Esophagus muscularis mucosa (tissue), 4 donors: Measurements from ENCODE around the gene HSD11B2. TPM values are rescaled to one million over a fixed set of nuclear protein-coding genes. Genes with fewer than 3 reads are reported as not detected.
A peak's percentile ranks its signal among the peaks of the same experiment; 100 is the strongest.

Source experiments
- DNase-seq: peaks from one replicate; pipeline ENCODE4 v3.0.0-alpha.2; 2017; ENCODE audit errors: extremely low spot score
- H3K27ac ChIP-seq, 4 donors: fragments of 200-600 bp; sonication (generic); replicated peaks in 1 of 4; 1 replicate in 3 of 4; 2 replicates in 1 of 4; pipeline ENCODE4 v1.5.1; 2016 to 2019; ENCODE audit warnings: mild to moderate bottlenecking in 1 of 4
- H3K27me3 ChIP-seq, 4 donors: fragments of 200-600 bp; sonication (generic); one replicate each; pipeline versions ENCODE4 v1.5.1 to v1.6.0; 2016 to 2019
- H3K36me3 ChIP-seq, 4 donors: fragments of 200-600 bp; sonication (generic); one replicate each; pipeline ENCODE4 v1.5.1; 2016 to 2019
- H3K4me1 ChIP-seq, 4 donors: fragments of 200-600 bp; sonication (generic); one replicate each; pipeline ENCODE4 v1.5.1; 2016 to 2019
- H3K4me3 ChIP-seq, 4 donors: fragments of 200-600 bp; sonication (generic); 1 replicate in 2 of 4; 2 replicates in 2 of 4; pipeline ENCODE4 v1.5.1; 2016 to 2019; ENCODE audit warnings: mild to moderate bottlenecking in 4 of 4, moderate library complexity in 1 of 4
- H3K9me3 ChIP-seq, 4 donors: fragments of 200-600 bp; sonication (generic); 1 replicate in 3 of 4; 2 replicates in 1 of 4; pipeline ENCODE4 v1.5.1; 2016 to 2019
- EP300 ChIP-seq: sonication (generic); formaldehyde crosslinking; IDR thresholded peaks from one replicate; pipeline ENCODE4 v1.6.1; 2017; ENCODE audit warnings: antibody characterized with exemption
- POLR2A ChIP-seq: fragments of 450-650 bp; IDR thresholded peaks from one replicate; pipeline ENCODE4 v1.6.1; 2017; ENCODE audit warnings: antibody characterized with exemption, moderate library complexity, mild to moderate bottlenecking, low read depth
- POLR2AphosphoS5 ChIP-seq, 2 donors: sonication (generic); formaldehyde crosslinking; IDR thresholded peaks; one replicate each; pipeline ENCODE4 v1.6.1; 2017; ENCODE audit warnings: antibody characterized with exemption in 2 of 2
- WGBS: methylation state at CpG from one replicate; pipeline ENCODE4 v1.1.5; 2018; 5-methylcytosine and 5-hydroxymethylcytosine counted together
- intact Hi-C: fragments of 100-400 bp; cut with DNase I; formaldehyde crosslinking; loops from one replicate; pipeline ENCODE4 v1.15.1; 2023
- total RNA-seq, 4 donors: library from RNA; depleted of rRNA; stranded (reverse); fragments of >200 nt; gene quantifications; one replicate each; pipeline versions ENCODE4 v1.1.0 to v1.2.1, GENCODE V29; 2016
- TF ChIP-seq, protein P1 (sequence below), 3 experiments: fragments of 200-600 bp in 2 of 3; fragments of 450-650 bp in 1 of 3; sonication (generic) in 2 of 3; IDR thresholded peaks; one replicate each; pipeline ENCODE4 v1.5.1; 2017 to 2019; ENCODE audit warnings: antibody characterized with exemption in 3 of 3, mild to moderate bottlenecking in 2 of 3, moderate library complexity in 1 of 3

Gene HSD11B2
- total RNA-seq, 4 donors from 2014 or later = 0.42 to 2.2 (median 1.1) TPM; not detected in 1

DNA sequence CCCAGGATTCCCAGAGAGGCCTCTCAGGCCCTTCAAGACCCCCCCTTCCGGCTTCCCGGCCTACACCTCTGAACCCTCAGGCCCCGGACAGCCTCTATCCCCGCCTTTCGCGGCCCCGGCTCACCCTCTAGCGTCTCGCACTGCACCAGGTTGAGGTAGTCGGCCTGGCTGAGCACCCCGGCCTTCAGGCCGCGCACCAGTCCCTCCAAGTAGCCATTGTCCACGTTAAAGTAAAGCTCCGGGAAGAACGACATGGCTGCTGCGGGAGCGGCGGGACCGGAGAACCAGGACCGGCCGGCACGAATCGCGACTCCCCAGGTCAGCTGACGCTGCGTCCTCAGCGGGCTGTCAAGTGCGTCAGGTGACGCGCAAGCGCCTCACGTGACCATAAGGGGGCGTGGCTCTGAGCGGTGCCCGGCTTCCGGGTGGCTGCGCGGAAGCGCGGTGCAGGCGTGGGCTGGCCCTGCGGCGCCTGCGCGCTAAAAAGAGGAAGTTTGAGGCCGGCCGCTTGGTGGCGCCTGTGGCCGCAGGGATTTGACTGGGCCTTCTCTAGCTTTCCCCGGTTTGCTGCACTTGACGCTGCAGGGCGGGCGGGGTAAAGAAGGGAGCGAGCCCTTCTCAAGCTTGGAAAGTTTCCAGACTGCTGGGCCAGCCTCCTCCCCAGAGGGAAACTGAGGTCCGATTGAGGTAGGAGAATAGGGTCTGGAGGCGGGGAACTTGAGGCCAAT is 50.1 kb downstream of the HSD11B2 start, which contains the start of gene ATP6V0D1:
Gene ATP6V0D1, minus strand, starts transcription at position 325 of the 728 bp plus-strand sequence. Its CDS starts 71 bp downstream, at position 254.
- Histone ChIP-seq H3K4me1 (peaks cover 38 to 65% (median 61%) of the 10 kb centered on the region in 4 donors), H3K27me3 (no peaks in the 10 kb centered on the region), H3K9me3 (no peaks in the 10 kb centered on the region), H3K4me3 (peak within 1 kb of the TSS; percentile 85 to 97 (median 90)), H3K27ac (peak within 1 kb of the TSS; percentile 92 to 97 (median 95)), H3K36me3 (peaks cover 0 to 17% (median 16%) of the 10 kb centered on the region in 4 donors)
- WGBS = under 1% methylated on average over 19 of the region's 57 CpGs
- TF ChIP-seq POLR2A = peak; percentile 57
- no peak for TF ChIP-seq EP300
- TF ChIP-seq, protein P1, sequence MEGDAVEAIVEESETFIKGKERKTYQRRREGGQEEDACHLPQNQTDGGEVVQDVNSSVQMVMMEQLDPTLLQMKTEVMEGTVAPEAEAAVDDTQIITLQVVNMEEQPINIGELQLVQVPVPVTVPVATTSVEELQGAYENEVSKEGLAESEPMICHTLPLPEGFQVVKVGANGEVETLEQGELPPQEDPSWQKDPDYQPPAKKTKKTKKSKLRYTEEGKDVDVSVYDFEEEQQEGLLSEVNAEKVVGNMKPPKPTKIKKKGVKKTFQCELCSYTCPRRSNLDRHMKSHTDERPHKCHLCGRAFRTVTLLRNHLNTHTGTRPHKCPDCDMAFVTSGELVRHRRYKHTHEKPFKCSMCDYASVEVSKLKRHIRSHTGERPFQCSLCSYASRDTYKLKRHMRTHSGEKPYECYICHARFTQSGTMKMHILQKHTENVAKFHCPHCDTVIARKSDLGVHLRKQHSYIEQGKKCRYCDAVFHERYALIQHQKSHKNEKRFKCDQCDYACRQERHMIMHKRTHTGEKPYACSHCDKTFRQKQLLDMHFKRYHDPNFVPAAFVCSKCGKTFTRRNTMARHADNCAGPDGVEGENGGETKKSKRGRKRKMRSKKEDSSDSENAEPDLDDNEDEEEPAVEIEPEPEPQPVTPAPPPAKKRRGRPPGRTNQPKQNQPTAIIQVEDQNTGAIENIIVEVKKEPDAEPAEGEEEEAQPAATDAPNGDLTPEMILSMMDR (IDR thresholded peaks at IDR 0.05) = peak; percentile 90 to 96 (median 92)
- TF ChIP-seq POLR2AphosphoS5 (IDR thresholded peaks at IDR 0.05) = peak; percentile 96 to 99
- DNase-seq = peak; percentile 100
- intact Hi-C loops = loop anchor here (5.0 kb wide), 1 partner anchor 36 kb away; no protein-coding TSS in a partner anchor

DNA sequence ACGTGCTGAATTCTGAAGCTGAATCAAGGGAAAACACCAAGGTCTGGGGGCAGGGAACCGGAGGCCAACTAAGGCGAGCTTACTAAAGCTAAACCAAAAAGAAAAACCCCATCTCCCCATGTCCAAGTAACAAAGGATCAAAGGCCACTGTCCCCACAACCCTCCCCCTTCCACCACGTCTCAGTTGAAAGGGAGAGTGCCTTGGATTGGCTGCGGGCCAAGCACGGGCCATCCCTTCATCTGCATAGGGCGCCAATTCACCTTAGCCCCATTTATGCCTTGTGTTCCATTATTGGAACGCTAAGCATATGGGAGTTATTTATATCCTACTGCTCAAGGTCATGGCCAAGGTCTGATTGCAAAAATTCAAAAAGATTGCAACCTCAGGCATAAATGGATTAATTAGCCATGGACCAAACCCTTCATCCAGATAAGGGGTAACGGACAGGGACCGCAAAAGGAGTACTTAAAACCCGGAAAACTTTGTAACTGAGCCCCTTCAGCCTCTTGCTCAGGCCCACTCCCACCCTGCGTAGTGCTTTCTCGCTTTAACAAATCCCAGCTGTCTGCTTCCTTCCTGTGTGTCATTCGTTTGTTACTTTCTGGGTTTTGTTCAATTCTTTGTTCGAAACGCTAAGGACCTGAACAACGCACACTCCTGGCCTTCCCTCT is 50.8 kb downstream of the HSD11B2 start:
- 16% methylated on average over 17 of the region's 17 CpGs for WGBS
- TF ChIP-seq EP300 = no peak
- TF ChIP-seq, protein P1 (IDR thresholded peaks at IDR 0.05) = no peak
- TF ChIP-seq POLR2A = no peak
- TF ChIP-seq POLR2AphosphoS5 (IDR thresholded peaks at IDR 0.05) = no peak
- Histone ChIP-seq H3K4me1 (peaks cover 32 to 58% (median 54%) of the 10 kb centered on the region in 4 donors), H3K27ac (peak overlapping the region; percentile 92 to 97 (median 95)), H3K9me3 (no peaks in the 10 kb centered on the region), H3K36me3 (peaks cover 0 to 17% (median 16%) of the 10 kb centered on the region in 4 donors), H3K27me3 (no peaks in the 10 kb centered on the region), H3K4me3 (peak overlapping the region; percentile 85 to 97 (median 90))
- intact Hi-C loops = loop anchor here (5.0 kb wide), 1 partner anchor 36 kb away; no protein-coding TSS in a partner anchor
- no peak for DNase-seq

DNA sequence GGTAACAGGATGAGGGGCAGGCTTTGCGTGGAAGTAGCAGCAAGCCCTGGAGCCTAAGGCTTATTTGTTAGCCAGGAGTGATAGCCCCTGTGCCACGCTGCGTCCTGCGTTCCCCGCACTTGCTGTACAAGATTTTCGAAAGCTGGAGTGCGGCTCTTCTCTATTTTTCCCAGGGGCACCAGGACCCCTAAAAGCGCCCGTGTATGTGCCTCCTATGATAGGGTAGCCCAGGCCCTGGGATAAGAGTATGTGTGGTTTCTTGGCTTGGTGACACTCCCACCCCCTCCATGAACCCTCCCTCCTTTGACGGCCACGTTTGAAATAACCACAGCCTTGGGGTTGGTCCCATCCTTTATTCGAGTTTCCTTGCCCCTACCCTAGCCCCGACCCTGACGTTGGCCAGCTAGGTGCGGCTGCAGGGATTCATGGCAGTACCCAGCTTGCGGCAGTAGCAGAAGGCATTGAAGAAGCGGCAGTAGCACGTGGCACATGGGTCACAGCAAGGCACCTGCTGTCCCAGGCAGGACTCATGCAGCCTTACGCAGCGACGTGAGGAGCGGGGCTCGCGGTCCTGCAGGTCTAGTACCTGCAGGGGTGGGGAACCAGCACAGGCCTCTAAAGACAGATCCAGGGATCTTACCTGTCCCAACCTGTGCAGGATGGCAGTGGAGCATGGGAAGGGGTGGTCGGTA is 51.5 kb downstream of the HSD11B2 start:
- WGBS = 71% methylated on average over 16 of the region's 25 CpGs
- Histone ChIP-seq H3K4me3 (peak overlapping the region; percentile 85 to 97 (median 90)), H3K27ac (peak overlapping the region; percentile 92 to 97 (median 95))

DNA sequence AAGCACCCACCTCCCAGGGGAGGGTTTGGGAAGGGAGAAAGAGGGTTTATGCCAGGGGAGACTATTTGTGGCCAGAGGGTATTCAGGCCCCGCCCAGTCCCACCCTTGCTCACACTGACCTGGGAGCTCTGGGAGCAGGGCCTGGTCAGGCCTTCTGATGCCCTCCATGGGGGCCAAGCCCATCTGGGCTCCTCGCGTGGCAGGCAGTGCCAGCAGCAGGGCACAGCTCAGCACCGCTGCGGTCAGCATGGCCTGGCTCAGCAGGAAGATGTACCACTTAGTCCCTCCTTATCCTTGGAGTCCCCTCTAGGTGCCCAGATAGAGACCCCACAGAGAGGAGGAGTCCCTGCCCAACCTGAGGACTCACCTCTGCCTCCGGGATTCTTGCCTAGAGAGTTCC is 52.2 kb downstream of the HSD11B2 start, which contains the start of gene AGRP:
Gene AGRP, minus strand, starts transcription at position 398 of the 400 bp plus-strand sequence. Its CDS starts 149 bp downstream, at position 249.
- no peak for DNase-seq
- no peak for TF ChIP-seq EP300
- TF ChIP-seq, protein P1 (IDR thresholded peaks at IDR 0.05) = no peak
- TF ChIP-seq POLR2A = no peak
- no peak for TF ChIP-seq POLR2AphosphoS5 (IDR thresholded peaks at IDR 0.05)
- Histone ChIP-seq H3K4me1 (peaks cover 32 to 52% (median 44%) of the 10 kb centered on the region in 4 donors), H3K27ac (peak within 1 kb of the TSS; percentile 92 to 97 (median 95)), H3K4me3 (peak within 1 kb of the TSS in 3 of 4 donors; percentile 85 to 97 (median 87)), H3K36me3 (peaks cover 0 to 17% (median 16%) of the 10 kb centered on the region in 4 donors), H3K9me3 (no peaks in the 10 kb centered on the region), H3K27me3 (no peaks in the 10 kb centered on the region)
- intact Hi-C loops = loop anchor here (5.0 kb wide), 1 partner anchor 34 kb away; no protein-coding TSS in a partner anchor
- 87% methylated on average over 4 of the region's 6 CpGs for WGBS

More for the DNA sequence above, 51.5 kb downstream of the HSD11B2 start:
- no peak for DNase-seq
- peaks cover 32 to 58% (median 51%) of the 10 kb centered on the region in 4 donors for H3K4me1 ChIP-seq
- TF ChIP-seq POLR2AphosphoS5 (IDR thresholded peaks at IDR 0.05) (no peak), POLR2A (no peak), EP300 (no peak)
- TF ChIP-seq, protein P1 (IDR thresholded peaks at IDR 0.05) = no peak
- peaks cover 0 to 17% (median 16%) of the 10 kb centered on the region in 4 donors for H3K36me3 ChIP-seq
- no peaks in the 10 kb centered on the region for H3K27me3 ChIP-seq
- intact Hi-C loops = loop anchor here (5.0 kb wide), 1 partner anchor 35 kb away; no protein-coding TSS in a partner anchor
- no peaks in the 10 kb centered on the region for H3K9me3 ChIP-seq
